Uterus (tissue), 4 donors: ENCODE measurements around the gene PDCD2L. TPM values are rescaled to one million over a fixed set of nuclear protein-coding genes. Genes with fewer than 3 reads are reported as not detected.
"Not testable (repeated sequence)": the region's sequence is repeated elsewhere in the genome, so short reads cannot be mapped to it uniquely, and the experiment has no call there.

Experiments used
- DNase-seq, 2 donors: peaks; one replicate each; pipeline ENCODE4 v3.0.0-alpha.2; 2019 to 2020
- H3K27ac ChIP-seq, 2 donors: fragments of 200-600 bp; sonication (generic); 1 replicate in 1 of 2; 2 replicates in 1 of 2; pipeline ENCODE4 v1.5.1; 2016 to 2018
- H3K27me3 ChIP-seq, 2 donors: fragments of 200-600 bp; sonication (generic); one replicate each; pipeline ENCODE4 v1.5.1; 2018 to 2019; ENCODE audit warnings: control low read depth in 1 of 2
- H3K36me3 ChIP-seq, 2 donors: fragments of 200-600 bp; sonication (generic); one replicate each; pipeline ENCODE4 v1.5.1; 2019; ENCODE audit warnings: control low read depth in 1 of 2
- H3K4me1 ChIP-seq, 2 donors: fragments of 200-600 bp; sonication (generic); one replicate each; pipeline ENCODE4 v1.5.1; 2018 to 2019; ENCODE audit warnings: control low read depth in 1 of 2
- H3K4me3 ChIP-seq, 2 donors: fragments of 200-600 bp; sonication (generic); 1 replicate in 1 of 2; 2 replicates in 1 of 2; pipeline ENCODE4 v1.5.1; 2018 to 2019; ENCODE audit warnings: mild to moderate bottlenecking in 1 of 2
- H3K9me3 ChIP-seq, 2 donors: fragments of 200-600 bp; sonication (generic); one replicate each; pipeline ENCODE4 v1.5.1; 2019; ENCODE audit warnings: control low read depth in 1 of 2
- CTCF ChIP-seq, 4 experiments: fragments of 200-600 bp in 2 of 4; fragments of 450-650 bp in 2 of 4; sonication (generic) in 2 of 4; IDR thresholded peaks; one replicate each; pipeline ENCODE4 v1.5.1; 2016 to 2019; ENCODE audit warnings: antibody characterized with exemption in 4 of 4, mild to moderate bottlenecking in 2 of 4, moderate library complexity in 1 of 4
- POLR2A ChIP-seq, 2 donors: fragments of 450-650 bp; IDR thresholded peaks; one replicate each; pipeline ENCODE4 v1.6.1; 2016; ENCODE audit warnings: antibody characterized with exemption in 2 of 2, mild to moderate bottlenecking in 1 of 2, moderate library complexity in 1 of 2
- intact Hi-C: fragments of 100-400 bp; cut with DNase I; formaldehyde crosslinking; loops from one replicate; pipeline ENCODE4 v1.15.1; 2023; ENCODE audit warnings: low total_unique reads
- total RNA-seq, 4 donors: library from RNA; depleted of rRNA in 3 of 4; stranded (reverse); fragments of >200 nt in 3 of 4; gene quantifications; one replicate each; pipeline versions ENCODE4 v1.1.0 to v1.2.4, GENCODE V29; 2014 to 2023
- donor health status: DM: yes; HTN: yes; CAD: no.

PDCD2L gene
- total RNA-seq, 4 donors from 2014 or later = 11.1 to 24.8 (median 17.3) TPM

- Histone ChIP-seq H3K27ac (no peak overlapping the region), H3K4me1 (no peaks in the 10 kb centered on the region), H3K9me3 (no peaks in the 10 kb centered on the region), H3K36me3 (no peaks in the 10 kb centered on the region), H3K27me3 (no peaks in the 10 kb centered on the region), H3K4me3 (no peak overlapping the region)
- no peak for DNase-seq
- intact Hi-C loops = no loop called here
- no peak for TF ChIP-seq CTCF (IDR thresholded peaks at IDR 0.05)
- TF ChIP-seq POLR2A (IDR thresholded peaks at IDR 0.05) = no peak
Measured at GRCh38 chr19:34386645-34387445, 17.4 kb upstream of the PDCD2L start.

GRCh38 chr19:34387446-34387810 is 16.8 kb upstream of the PDCD2L start:
- Histone ChIP-seq H3K27ac (no peak overlapping the region), H3K36me3 (no peaks in the 10 kb centered on the region), H3K27me3 (no peaks in the 10 kb centered on the region), H3K4me1 (no peaks in the 10 kb centered on the region), H3K9me3 (no peaks in the 10 kb centered on the region), H3K4me3 (no peak overlapping the region)
- intact Hi-C loops = no loop called here
- TF ChIP-seq CTCF (IDR thresholded peaks at IDR 0.05) (no peak), POLR2A (IDR thresholded peaks at IDR 0.05) (no peak)
- no peak for DNase-seq

- H3K4me1 ChIP-seq, DNase-seq, H3K9me3 ChIP-seq, H3K27me3 ChIP-seq, intact Hi-C loops, H3K36me3 ChIP-seq, H3K27ac ChIP-seq, H3K4me3 ChIP-seq: not testable (repeated sequence)
Measured at GRCh38 chr19:34388745-34389144, 15.5 kb upstream of the PDCD2L start.

GRCh38 chr19:34391813-34392212 is 12.4 kb upstream of the PDCD2L start:
- no peaks in the 10 kb centered on the region for H3K4me1 ChIP-seq
- no peak for DNase-seq
- H3K9me3 ChIP-seq = no peaks in the 10 kb centered on the region
- no peak overlapping the region for H3K27ac ChIP-seq
- no peak overlapping the region for H3K4me3 ChIP-seq
- no peaks in the 10 kb centered on the region for H3K27me3 ChIP-seq
- intact Hi-C loops = no loop called here
- no peaks in the 10 kb centered on the region for H3K36me3 ChIP-seq
- TF ChIP-seq POLR2A (IDR thresholded peaks at IDR 0.05) = no peak
- no peak for TF ChIP-seq CTCF (IDR thresholded peaks at IDR 0.05)

GRCh38 chr19:34393031-34393430 is 11.2 kb upstream of the PDCD2L start:
- Histone ChIP-seq H3K27ac (no peak overlapping the region), H3K27me3 (no peaks in the 10 kb centered on the region), H3K36me3 (no peaks in the 10 kb centered on the region), H3K4me1 (no peaks in the 10 kb centered on the region), H3K4me3 (no peak overlapping the region), H3K9me3 (no peaks in the 10 kb centered on the region)
- intact Hi-C loops = no loop called here
- TF ChIP-seq CTCF (IDR thresholded peaks at IDR 0.05) (no peak), POLR2A (IDR thresholded peaks at IDR 0.05) (no peak)
- no peak for DNase-seq
